Right lobe of liver (tissue), 6 donors: Measurements from ENCODE around the gene HMGN4. TPM values are rescaled to one million over a fixed set of nuclear protein-coding genes. Genes with fewer than 3 reads are reported as not detected.
A peak's percentile ranks its signal among the peaks of the same experiment; 100 is the strongest.

ENCODE experiments used
- ATAC-seq, 4 donors: fragments of 200-7000 bp; cut with Tn5 transposase; one replicate each; pipeline ENCODE4 v1.9.1; 2020; ENCODE audit warnings: mild to moderate bottlenecking in 4 of 4, moderate library complexity in 4 of 4
- DNase-seq, 3 donors: peaks; one replicate each; pipeline ENCODE4 v3.0.0-alpha.2; 2020
- H3K27ac ChIP-seq, 3 donors: fragments of 200-600 bp; one replicate each; pipeline ENCODE4 v1.8.0; 2022
- H3K27me3 ChIP-seq, 2 donors: fragments of 200-600 bp; one replicate each; pipeline ENCODE4 v1.8.0; 2022
- H3K36me3 ChIP-seq, 4 donors: fragments of 200-600 bp; sonication (generic) in 1 of 4; one replicate each; pipeline versions ENCODE4 v1.5.1 to v1.8.0; 2017 to 2022; ENCODE audit warnings: control low read depth in 1 of 4
- H3K4me1 ChIP-seq, 4 donors: fragments of 200-600 bp; sonication (generic) in 1 of 4; one replicate each; pipeline versions ENCODE4 v1.5.1 to v1.8.0; 2017 to 2022; ENCODE audit warnings: control low read depth in 1 of 4
- H3K4me3 ChIP-seq, 3 donors: fragments of 200-600 bp; one replicate each; pipeline ENCODE4 v1.8.0; 2022
- H3K9me3 ChIP-seq, 4 donors: fragments of 200-600 bp; sonication (generic) in 1 of 4; one replicate each; pipeline versions ENCODE4 v1.5.1 to v1.8.0; 2017 to 2022; ENCODE audit warnings: control low read depth in 1 of 4
- POLR2A ChIP-seq: fragments of 450-650 bp; IDR thresholded peaks from one replicate; pipeline ENCODE4 v1.6.1; 2017; ENCODE audit warnings: antibody characterized with exemption, mild to moderate bottlenecking
- WGBS: methylation state at CpG from one replicate; pipeline ENCODE4 v1.1.6; 2018; ENCODE audit warnings: low coverage, low lambda C conversion rate; ENCODE audit not compliant: insufficient coverage; ENCODE audit errors: missing lambda C conversion rate; 5-methylcytosine and 5-hydroxymethylcytosine counted together
- intact Hi-C, 2 donors: fragments of 100-400 bp; cut with DNase I; formaldehyde crosslinking; loops; one replicate each; pipeline versions ENCODE4 v1.11.2 to v1.14.1; 2022
- total RNA-seq, 6 experiments: library from RNA; depleted of rRNA in 2 of 6; stranded (reverse); fragments of >200 nt in 2 of 6; fragmentation: NEBNext Ultra II Directional in 3 of 6; extraction: Animal tissue kit (Norgen Biotek cat#: 25700) in 3 of 6; gene quantifications; one replicate each; pipeline versions ENCODE4 v1.1.0 to v1.2.4, GENCODE V29; 2016 to 2023
- TF ChIP-seq, protein P1 (sequence below), 4 donors: fragments of 200-600 bp in 3 of 4; fragments of 450-650 bp in 1 of 4; IDR thresholded peaks; one replicate each; pipeline versions ENCODE4 v1.5.1 to v1.8.0; 2016 to 2022; ENCODE audit warnings: antibody characterized with exemption in 4 of 4, mild to moderate bottlenecking in 2 of 4
- donor health status: DM: no; HTN: yes; CAD: no.
- donor health status: DM: no; HTN: no; CAD: no.
- donor health status: DM: no; HTN: no; CAD: no.
- donor health status: DM: no; HTN: yes; CAD: no.
- donor health status: DM: no; HTN: yes; CAD: no.

HMGN4 gene
- total RNA-seq, 6 experiments from 2014 or later = 5.8 to 13.2 (median 9.1) TPM

DNA sequence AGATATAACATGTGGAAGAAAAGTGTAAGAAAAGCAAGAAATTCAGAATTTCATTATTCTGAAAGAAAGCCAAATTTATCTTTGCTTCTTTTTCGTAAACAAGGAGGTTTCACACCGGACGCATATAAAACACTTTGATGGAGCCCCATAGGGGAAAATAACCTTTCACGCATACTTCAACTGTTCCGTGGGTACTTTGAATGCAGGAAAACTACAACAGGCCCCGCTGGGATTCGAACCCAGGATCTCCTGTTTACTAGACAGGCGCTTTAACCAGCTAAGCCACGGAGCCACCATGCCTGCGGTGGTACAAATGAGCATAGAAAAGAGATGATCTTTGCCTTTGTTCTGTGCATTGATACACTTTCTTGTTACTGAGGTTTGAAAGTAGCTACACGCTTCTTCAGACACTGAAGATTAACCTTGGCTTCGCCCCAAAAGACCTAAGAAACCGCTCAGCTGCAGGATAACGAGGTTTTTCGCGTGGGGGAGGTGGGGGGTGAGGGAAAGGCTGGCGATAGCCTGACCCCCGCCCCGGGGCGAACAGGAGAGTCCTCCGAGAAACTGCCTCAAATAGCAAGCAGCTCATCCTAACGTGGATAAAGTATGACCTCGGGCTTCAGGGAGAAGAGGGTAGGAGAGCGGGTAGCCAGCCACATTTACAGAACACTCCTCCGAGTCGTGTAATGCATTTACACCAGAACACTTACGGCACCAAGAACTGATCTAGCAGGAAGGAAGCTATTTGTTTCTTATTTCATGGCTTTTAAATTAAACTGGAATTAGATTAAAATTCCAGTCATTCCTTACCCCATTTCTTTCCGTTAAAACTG, 5.3 kb upstream of the HMGN4 start:
- no peaks in the 10 kb centered on the region for H3K9me3 ChIP-seq
- intact Hi-C loops = no loop called here
- no peak for TF ChIP-seq POLR2A
- TF ChIP-seq, protein P1, sequence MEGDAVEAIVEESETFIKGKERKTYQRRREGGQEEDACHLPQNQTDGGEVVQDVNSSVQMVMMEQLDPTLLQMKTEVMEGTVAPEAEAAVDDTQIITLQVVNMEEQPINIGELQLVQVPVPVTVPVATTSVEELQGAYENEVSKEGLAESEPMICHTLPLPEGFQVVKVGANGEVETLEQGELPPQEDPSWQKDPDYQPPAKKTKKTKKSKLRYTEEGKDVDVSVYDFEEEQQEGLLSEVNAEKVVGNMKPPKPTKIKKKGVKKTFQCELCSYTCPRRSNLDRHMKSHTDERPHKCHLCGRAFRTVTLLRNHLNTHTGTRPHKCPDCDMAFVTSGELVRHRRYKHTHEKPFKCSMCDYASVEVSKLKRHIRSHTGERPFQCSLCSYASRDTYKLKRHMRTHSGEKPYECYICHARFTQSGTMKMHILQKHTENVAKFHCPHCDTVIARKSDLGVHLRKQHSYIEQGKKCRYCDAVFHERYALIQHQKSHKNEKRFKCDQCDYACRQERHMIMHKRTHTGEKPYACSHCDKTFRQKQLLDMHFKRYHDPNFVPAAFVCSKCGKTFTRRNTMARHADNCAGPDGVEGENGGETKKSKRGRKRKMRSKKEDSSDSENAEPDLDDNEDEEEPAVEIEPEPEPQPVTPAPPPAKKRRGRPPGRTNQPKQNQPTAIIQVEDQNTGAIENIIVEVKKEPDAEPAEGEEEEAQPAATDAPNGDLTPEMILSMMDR (IDR thresholded peaks at IDR 0.05) = no peak
- H3K27ac ChIP-seq = peak overlapping the region; percentile 43 to 51 (median 48)
- ATAC-seq (peak; percentile 50 to 78 (median 60)), DNase-seq (peak; percentile 78 to 87 (median 80))
- peaks cover 0 to 11% (median 2%) of the 10 kb centered on the region in 4 donors for H3K4me1 ChIP-seq
- H3K36me3 ChIP-seq = no peaks in the 10 kb centered on the region
- peak overlapping the region; percentile 54 to 59 (median 58) for H3K4me3 ChIP-seq
- H3K27me3 ChIP-seq = no peaks in the 10 kb centered on the region
- WGBS = under 1% methylated on average over 28 of the region's 28 CpGs

DNA sequence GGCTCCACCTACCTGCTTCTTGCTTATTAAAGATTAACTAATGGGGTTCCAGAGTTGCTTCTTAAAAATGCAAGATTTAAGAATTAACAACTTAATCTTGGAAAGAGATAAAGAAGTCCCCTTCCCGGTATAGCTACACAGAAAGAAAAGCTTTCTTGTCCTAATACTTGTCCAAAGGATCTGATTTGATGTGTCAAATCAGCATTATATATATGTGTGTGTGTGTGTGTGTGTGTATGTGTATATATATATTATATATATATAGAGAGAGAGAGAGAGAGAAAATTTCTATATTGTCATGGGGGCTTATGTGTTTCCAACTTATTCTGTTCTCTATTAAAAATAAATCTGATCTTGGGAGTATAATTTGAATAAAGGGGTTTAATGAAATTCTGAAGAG, 4.6 kb upstream of the HMGN4 start:
- 0% methylated on average over 1 of the region's 1 CpG for whole genome bisulfite sequencing
- Histone ChIP-seq H3K36me3 (no peaks in the 10 kb centered on the region), H3K9me3 (no peaks in the 10 kb centered on the region), H3K4me3 (peak overlapping the region; percentile 54 to 59 (median 58)), H3K4me1 (peaks cover 0 to 11% (median 2%) of the 10 kb centered on the region in 4 donors), H3K27ac (peak overlapping the region in 2 of 3 donors; percentile 43 to 48), H3K27me3 (no peaks in the 10 kb centered on the region)
- intact Hi-C loops = no loop called here
- ATAC-seq = no peak
- no peak for TF ChIP-seq POLR2A
- TF ChIP-seq, protein P1 (IDR thresholded peaks at IDR 0.05) = no peak
- DNase-seq = no peak

- DNase-seq (no peak), ATAC-seq (no peak)
- peaks cover 0 to 11% (median 2%) of the 10 kb centered on the region in 4 donors for H3K4me1 ChIP-seq
- H3K27ac ChIP-seq = no peak overlapping the region
- no peak overlapping the region for H3K4me3 ChIP-seq
- H3K36me3 ChIP-seq = no peaks in the 10 kb centered on the region
- TF ChIP-seq POLR2A = no peak
- TF ChIP-seq, protein P1 (IDR thresholded peaks at IDR 0.05) = no peak
- no peaks in the 10 kb centered on the region for H3K9me3 ChIP-seq
- 75% methylated on average over 6 of the region's 6 CpGs for WGBS
- H3K27me3 ChIP-seq = no peaks in the 10 kb centered on the region
- intact Hi-C loops = no loop called here
Observed at GRCh38 chr6:26534681-26535465, 3.3 kb upstream of the HMGN4 start.

GRCh38 chr6:26536571-26537159, 1.5 kb upstream of the HMGN4 start:
- ATAC-seq (no peak), DNase-seq (no peak)
- Histone ChIP-seq H3K27me3 (no peaks in the 10 kb centered on the region), H3K27ac (peak overlapping the region; percentile 65 to 82 (median 81)), H3K36me3 (no peaks in the 10 kb centered on the region), H3K4me1 (peaks cover 0 to 11% (median 2%) of the 10 kb centered on the region in 4 donors), H3K4me3 (peak overlapping the region; percentile 71 to 81 (median 75)), H3K9me3 (no peaks in the 10 kb centered on the region)
- TF ChIP-seq POLR2A = no peak
- TF ChIP-seq, protein P1 (IDR thresholded peaks at IDR 0.05) = no peak
- 24% methylated on average over 12 of the region's 12 CpGs for WGBS
- intact Hi-C loops = no loop called here
